ENCODE measurements around the gene PIK3AP1. TPM values are rescaled to one million over a fixed set of nuclear protein-coding genes. Genes with fewer than 3 reads are reported as not detected.

Gene PIK3AP1
- total and polyA plus RNA-seq, 2 of the 13 experiments (the other 11 are each of a cell fraction or from before 2014, with no cell fraction given): 3.6 to 13.8 TPM

DNA sequence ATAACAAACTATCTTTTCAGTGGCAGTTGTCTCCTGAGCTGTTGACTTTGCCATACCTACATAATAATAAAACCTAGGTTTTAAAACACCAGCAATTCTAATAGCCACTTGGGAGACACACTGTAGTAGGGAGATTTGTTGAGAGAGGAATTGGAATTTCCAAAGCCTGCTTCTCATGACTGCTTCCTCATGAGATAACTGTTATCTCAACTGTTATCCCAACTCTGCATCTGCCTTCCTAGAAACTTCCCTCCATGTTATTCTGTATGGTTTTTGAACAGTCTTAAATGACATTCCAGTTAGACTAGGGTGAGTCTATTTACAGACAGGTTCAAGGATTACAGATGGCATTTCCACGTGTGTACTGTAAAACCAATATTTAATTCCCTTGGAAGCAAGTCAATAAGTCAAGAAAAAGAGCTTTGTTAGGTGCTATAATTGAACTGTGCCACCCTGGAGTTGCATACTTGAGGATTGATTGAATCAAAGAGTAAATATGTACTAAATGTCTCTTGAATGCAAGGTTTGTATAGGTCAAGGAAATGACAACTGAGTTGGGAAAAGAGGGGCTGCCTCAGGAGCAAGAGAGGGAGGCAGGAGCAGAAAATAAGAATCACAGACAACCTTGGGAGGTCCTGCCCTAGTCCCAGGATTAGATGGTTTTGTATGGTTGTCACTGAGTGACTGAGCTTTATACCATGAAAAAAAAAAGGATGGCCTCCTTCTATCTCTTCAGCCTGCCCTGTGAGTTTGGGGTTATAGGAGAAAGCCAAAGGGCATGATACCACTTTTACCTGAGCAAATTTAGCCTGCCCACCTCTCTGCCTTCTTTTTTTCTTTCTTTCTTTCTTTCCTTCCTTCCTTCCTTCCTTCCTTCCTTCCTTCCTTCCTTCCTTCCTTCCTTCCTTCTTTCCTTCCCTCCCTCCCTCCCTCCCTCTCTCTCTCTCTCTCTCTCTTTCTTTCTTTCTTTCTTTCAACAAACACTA is 123.6 kb downstream of the PIK3AP1 start (continued):
- TF ChIP-seq, protein P1, sequence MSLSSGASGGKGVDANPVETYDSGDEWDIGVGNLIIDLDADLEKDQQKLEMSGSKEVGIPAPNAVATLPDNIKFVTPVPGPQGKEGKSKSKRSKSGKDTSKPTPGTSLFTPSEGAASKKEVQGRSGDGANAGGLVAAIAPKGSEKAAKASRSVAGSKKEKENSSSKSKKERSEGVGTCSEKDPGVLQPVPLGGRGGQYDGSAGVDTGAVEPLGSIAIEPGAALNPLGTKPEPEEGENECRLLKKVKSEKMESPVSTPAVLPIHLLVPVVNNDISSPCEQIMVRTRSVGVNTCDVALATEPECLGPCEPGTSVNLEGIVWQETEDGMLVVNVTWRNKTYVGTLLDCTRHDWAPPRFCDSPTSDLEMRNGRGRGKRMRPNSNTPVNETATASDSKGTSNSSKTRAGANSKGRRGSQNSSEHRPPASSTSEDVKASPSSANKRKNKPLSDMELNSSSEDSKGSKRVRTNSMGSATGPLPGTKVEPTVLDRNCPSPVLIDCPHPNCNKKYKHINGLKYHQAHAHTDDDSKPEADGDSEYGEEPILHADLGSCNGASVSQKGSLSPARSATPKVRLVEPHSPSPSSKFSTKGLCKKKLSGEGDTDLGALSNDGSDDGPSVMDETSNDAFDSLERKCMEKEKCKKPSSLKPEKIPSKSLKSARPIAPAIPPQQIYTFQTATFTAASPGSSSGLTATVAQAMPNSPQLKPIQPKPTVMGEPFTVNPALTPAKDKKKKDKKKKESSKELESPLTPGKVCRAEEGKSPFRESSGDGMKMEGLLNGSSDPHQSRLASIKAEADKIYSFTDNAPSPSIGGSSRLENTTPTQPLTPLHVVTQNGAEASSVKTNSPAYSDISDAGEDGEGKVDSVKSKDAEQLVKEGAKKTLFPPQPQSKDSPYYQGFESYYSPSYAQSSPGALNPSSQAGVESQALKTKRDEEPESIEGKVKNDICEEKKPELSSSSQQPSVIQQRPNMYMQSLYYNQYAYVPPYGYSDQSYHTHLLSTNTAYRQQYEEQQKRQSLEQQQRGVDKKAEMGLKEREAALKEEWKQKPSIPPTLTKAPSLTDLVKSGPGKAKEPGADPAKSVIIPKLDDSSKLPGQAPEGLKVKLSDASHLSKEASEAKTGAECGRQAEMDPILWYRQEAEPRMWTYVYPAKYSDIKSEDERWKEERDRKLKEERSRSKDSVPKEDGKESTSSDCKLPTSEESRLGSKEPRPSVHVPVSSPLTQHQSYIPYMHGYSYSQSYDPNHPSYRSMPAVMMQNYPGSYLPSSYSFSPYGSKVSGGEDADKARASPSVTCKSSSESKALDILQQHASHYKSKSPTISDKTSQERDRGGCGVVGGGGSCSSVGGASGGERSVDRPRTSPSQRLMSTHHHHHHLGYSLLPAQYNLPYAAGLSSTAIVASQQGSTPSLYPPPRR (CRISPR knock-in tag; IDR thresholded peaks at IDR 0.05; ENCODE audit: borderline replicate concordance): peak; percentile 96
- TF ChIP-seq, protein P2, sequence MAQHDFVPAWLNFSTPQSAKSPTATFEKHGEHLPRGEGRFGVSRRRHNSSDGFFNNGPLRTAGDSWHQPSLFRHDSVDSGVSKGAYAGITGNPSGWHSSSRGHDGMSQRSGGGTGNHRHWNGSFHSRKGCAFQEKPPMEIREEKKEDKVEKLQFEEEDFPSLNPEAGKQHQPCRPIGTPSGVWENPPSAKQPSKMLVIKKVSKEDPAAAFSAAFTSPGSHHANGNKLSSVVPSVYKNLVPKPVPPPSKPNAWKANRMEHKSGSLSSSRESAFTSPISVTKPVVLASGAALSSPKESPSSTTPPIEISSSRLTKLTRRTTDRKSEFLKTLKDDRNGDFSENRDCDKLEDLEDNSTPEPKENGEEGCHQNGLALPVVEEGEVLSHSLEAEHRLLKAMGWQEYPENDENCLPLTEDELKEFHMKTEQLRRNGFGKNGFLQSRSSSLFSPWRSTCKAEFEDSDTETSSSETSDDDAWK (CRISPR knock-in tag; IDR thresholded peaks at IDR 0.05): no peak
- TF ChIP-seq, protein P3, sequence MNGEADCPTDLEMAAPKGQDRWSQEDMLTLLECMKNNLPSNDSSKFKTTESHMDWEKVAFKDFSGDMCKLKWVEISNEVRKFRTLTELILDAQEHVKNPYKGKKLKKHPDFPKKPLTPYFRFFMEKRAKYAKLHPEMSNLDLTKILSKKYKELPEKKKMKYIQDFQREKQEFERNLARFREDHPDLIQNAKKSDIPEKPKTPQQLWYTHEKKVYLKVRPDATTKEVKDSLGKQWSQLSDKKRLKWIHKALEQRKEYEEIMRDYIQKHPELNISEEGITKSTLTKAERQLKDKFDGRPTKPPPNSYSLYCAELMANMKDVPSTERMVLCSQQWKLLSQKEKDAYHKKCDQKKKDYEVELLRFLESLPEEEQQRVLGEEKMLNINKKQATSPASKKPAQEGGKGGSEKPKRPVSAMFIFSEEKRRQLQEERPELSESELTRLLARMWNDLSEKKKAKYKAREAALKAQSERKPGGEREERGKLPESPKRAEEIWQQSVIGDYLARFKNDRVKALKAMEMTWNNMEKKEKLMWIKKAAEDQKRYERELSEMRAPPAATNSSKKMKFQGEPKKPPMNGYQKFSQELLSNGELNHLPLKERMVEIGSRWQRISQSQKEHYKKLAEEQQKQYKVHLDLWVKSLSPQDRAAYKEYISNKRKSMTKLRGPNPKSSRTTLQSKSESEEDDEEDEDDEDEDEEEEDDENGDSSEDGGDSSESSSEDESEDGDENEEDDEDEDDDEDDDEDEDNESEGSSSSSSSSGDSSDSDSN (CRISPR knock-in tag; IDR thresholded peaks at IDR 0.05): no peak
- TF ChIP-seq, protein P4, sequence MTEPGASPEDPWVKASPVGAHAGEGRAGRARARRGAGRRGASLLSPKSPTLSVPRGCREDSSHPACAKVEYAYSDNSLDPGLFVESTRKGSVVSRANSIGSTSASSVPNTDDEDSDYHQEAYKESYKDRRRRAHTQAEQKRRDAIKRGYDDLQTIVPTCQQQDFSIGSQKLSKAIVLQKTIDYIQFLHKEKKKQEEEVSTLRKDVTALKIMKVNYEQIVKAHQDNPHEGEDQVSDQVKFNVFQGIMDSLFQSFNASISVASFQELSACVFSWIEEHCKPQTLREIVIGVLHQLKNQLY (CRISPR knock-in tag; IDR thresholded peaks at IDR 0.05): peak; percentile 32; the same call in 1 of the 2 replicates
- no peak for TF ChIP-seq POGZ (CRISPR knock-in tag; IDR thresholded peaks at IDR 0.05)
- no peak for TF ChIP-seq ZFP90 (CRISPR knock-in tag; IDR thresholded peaks at IDR 0.05; ENCODE audit: borderline replicate concordance)
- TF ChIP-seq SATB2 (CRISPR knock-in tag; IDR thresholded peaks at IDR 0.05): no peak
- no peak for TF ChIP-seq REXO4 (CRISPR knock-in tag; IDR thresholded peaks at IDR 0.05; ENCODE audit: borderline replicate concordance)
- TF ChIP-seq CENPT (CRISPR knock-in tag; IDR thresholded peaks at IDR 0.05; ENCODE audit: low read depth): no peak
- TF ChIP-seq AHR (CRISPR knock-in tag; IDR thresholded peaks at IDR 0.05): no peak
- no peak for TF ChIP-seq CREB1 (IDR thresholded peaks at IDR 0.05)
- TF ChIP-seq CREB1 (CRISPR knock-in tag; IDR thresholded peaks at IDR 0.05): peak; percentile 52; the same call in 1 of the 2 replicates
- TF ChIP-seq, protein P5, sequence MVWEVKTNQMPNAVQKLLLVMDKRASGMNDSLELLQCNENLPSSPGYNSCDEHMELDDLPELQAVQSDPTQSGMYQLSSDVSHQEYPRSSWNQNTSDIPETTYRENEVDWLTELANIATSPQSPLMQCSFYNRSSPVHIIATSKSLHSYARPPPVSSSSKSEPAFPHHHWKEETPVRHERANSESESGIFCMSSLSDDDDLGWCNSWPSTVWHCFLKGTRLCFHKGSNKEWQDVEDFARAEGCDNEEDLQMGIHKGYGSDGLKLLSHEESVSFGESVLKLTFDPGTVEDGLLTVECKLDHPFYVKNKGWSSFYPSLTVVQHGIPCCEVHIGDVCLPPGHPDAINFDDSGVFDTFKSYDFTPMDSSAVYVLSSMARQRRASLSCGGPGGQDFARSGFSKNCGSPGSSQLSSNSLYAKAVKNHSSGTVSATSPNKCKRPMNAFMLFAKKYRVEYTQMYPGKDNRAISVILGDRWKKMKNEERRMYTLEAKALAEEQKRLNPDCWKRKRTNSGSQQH (CRISPR knock-in tag; IDR thresholded peaks at IDR 0.05; ENCODE audit: low read depth): no peak
- TF ChIP-seq GPN1 (CRISPR knock-in tag; IDR thresholded peaks at IDR 0.05; ENCODE audit: borderline replicate concordance): no peak
- TF ChIP-seq PAF1 (CRISPR knock-in tag; IDR thresholded peaks at IDR 0.05): no peak
- no peak for TF ChIP-seq RAD51 (IDR thresholded peaks at IDR 0.05; ENCODE audit: borderline replicate concordance)
- no peak for TF ChIP-seq MLLT10 (CRISPR knock-in tag; IDR thresholded peaks at IDR 0.05)
- TF ChIP-seq SIX1 (CRISPR knock-in tag; IDR thresholded peaks at IDR 0.05; ENCODE audit: borderline replicate concordance): peak; percentile 32; the same call in 1 of the 2 replicates
